Measurements from ENCODE around the gene STBD1.

DNA sequence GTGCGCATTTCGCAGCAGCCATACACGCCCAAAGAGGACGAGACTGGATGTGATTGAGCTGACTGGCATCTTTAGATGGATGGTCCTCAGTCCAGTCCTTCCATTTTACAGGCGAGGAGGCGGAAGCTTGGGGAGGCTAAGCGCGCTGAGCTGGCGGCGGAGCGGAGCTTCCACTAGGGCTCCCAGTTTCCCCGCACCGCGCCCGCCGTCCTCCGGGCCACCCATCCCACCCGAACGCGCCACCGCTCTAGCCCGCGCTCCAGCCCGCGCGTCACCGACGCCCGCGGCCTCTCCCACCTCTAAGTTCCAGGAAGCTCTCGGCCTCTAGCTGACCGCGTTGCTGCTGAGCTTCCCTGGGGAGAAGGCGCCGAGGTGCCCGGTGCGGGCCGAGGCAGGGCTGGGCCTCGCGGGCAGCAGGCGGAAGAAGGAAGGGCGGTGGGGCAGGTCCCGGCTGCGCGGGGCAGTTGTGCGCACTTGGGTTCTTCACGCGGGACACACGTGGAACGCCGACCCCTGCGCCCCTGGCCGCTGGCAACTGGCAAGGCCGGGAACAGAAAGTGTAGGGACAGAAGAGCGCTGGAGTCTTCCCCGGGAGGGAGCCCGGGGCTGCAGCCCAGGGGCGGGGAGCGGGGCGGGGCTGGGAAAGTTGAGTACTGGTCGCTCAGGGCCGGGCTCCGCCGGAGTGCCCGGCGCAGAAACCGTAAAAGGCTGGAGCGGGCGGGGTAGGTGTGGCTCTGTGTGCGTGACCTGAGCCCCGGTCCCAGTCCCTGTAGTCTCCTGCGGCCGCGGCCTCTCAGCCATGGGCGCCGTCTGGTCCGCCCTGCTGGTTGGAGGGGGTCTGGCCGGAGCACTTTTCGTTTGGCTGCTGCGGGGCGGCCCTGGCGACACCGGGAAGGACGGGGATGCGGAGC, at the start of gene STBD1:
- TF ChIP-seq EZH2 (IDR thresholded peaks at IDR 0.05; ENCODE audit: borderline replicate concordance, low read depth, low read length, severe bottlenecking) = no peak
- TF ChIP-seq, protein P1, sequence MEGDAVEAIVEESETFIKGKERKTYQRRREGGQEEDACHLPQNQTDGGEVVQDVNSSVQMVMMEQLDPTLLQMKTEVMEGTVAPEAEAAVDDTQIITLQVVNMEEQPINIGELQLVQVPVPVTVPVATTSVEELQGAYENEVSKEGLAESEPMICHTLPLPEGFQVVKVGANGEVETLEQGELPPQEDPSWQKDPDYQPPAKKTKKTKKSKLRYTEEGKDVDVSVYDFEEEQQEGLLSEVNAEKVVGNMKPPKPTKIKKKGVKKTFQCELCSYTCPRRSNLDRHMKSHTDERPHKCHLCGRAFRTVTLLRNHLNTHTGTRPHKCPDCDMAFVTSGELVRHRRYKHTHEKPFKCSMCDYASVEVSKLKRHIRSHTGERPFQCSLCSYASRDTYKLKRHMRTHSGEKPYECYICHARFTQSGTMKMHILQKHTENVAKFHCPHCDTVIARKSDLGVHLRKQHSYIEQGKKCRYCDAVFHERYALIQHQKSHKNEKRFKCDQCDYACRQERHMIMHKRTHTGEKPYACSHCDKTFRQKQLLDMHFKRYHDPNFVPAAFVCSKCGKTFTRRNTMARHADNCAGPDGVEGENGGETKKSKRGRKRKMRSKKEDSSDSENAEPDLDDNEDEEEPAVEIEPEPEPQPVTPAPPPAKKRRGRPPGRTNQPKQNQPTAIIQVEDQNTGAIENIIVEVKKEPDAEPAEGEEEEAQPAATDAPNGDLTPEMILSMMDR (IDR thresholded peaks at IDR 0.05; ENCODE audit: borderline replicate concordance, extremely low read depth, low read length, poor library complexity, severe bottlenecking) = no peak

All from DND-41 (cell line).